Measurements from ENCODE around the gene TMIGD3. TPM values are rescaled to one million over a fixed set of nuclear protein-coding genes. Genes with fewer than 3 reads are reported as not detected.

The TMIGD3 gene
- total RNA-seq, 2 donors from 2014 or later: 4.7 to 20.0 TPM

DNA sequence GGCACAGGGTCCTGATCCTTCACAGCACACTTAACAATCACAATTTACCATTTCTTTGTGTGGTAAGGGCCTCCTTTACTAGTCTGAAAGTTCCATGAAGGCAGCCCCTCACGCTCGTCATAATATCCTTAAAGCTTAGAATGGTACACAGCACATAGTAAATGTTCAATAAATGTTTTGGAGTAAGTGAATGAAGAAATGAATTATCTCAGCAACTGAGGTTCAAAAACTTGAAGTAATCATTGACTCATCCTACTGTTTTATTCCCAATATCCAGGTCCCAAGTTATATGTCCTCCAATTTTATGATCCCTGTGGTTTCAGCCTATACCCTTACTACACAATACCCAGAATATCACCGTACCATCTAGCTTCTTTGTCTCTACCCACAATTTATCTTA is 31.9 kb downstream of the TMIGD3 start:
- DNase-seq (ENCODE audit: low spot score) (no peak), ATAC-seq (ENCODE audit: insufficient number of reproducible peaks, low FRiP score, low read depth) (no peak)
- H3K4me3 ChIP-seq: no peak overlapping the region
- no peak overlapping the region for H3K27ac ChIP-seq
- TF ChIP-seq, protein P1, sequence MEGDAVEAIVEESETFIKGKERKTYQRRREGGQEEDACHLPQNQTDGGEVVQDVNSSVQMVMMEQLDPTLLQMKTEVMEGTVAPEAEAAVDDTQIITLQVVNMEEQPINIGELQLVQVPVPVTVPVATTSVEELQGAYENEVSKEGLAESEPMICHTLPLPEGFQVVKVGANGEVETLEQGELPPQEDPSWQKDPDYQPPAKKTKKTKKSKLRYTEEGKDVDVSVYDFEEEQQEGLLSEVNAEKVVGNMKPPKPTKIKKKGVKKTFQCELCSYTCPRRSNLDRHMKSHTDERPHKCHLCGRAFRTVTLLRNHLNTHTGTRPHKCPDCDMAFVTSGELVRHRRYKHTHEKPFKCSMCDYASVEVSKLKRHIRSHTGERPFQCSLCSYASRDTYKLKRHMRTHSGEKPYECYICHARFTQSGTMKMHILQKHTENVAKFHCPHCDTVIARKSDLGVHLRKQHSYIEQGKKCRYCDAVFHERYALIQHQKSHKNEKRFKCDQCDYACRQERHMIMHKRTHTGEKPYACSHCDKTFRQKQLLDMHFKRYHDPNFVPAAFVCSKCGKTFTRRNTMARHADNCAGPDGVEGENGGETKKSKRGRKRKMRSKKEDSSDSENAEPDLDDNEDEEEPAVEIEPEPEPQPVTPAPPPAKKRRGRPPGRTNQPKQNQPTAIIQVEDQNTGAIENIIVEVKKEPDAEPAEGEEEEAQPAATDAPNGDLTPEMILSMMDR (IDR thresholded peaks at IDR 0.05): no peak
- no peaks in the 10 kb centered on the region for H3K27me3 ChIP-seq (replicated peaks; ENCODE audit: insufficient read depth)
- H3K4me1 ChIP-seq (ENCODE audit: control insufficient read depth in 1 of 2, low read depth in 2 of 2): peaks cover 7% of the 10 kb centered on the region in 2 donors
- H3K9me3 ChIP-seq: no peaks in the 10 kb centered on the region
- no peaks in the 10 kb centered on the region for H3K36me3 ChIP-seq

DNA sequence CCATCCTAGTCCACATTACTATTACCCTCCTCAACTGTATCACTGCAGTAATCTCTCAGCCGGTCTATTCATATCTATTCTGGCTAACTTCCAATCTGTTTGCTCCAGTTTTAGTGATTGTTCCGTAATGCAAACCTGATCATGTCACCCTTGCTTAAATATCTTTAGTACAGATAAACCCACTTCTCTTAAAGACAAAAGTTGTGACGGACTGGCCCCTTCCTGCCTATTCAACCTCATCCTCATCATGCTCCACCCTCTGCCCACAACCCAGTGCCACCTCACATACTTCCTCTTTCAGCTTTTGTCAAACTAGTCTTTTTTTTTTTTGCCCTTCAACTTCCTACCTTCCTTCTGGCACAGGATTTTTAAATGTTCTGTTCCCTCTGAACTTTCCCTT is 32.4 kb downstream of the TMIGD3 start:
- no peaks in the 10 kb centered on the region for H3K27me3 ChIP-seq (replicated peaks; ENCODE audit: insufficient read depth)
- no peak for DNase-seq (ENCODE audit: low spot score)
- ATAC-seq (ENCODE audit: insufficient number of reproducible peaks, low FRiP score, low read depth): no peak
- peaks cover 7% of the 10 kb centered on the region in 2 donors for H3K4me1 ChIP-seq (ENCODE audit: control insufficient read depth in 1 of 2, low read depth in 2 of 2)
- TF ChIP-seq, protein P1 (IDR thresholded peaks at IDR 0.05): no peak
- peak overlapping the region in 1 of 2 donors; percentile 23 for H3K27ac ChIP-seq
- H3K4me3 ChIP-seq: no peak overlapping the region
- H3K9me3 ChIP-seq: no peaks in the 10 kb centered on the region
- no peaks in the 10 kb centered on the region for H3K36me3 ChIP-seq

DNA sequence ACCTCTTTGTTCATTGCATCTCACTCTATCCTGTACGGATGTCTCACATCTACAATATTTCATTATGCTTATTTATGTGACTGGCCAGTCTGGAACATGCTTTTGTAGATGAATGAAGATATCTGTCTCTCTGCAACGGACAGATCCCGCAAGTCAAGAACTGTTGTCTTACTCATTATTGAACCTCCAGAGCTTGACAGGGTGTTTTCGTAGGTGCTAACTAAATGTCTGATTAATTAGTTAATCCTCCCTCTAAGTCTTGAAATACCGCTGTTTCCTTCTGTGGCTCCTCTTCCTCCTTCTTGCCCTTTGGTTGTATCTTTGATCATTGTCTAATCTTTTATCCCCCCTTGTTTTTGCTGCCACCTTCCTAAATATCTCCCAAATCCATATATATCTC is 32.8 kb downstream of the TMIGD3 start:
- no peaks in the 10 kb centered on the region for H3K27me3 ChIP-seq (replicated peaks; ENCODE audit: insufficient read depth)
- H3K36me3 ChIP-seq: no peaks in the 10 kb centered on the region
- TF ChIP-seq, protein P1 (IDR thresholded peaks at IDR 0.05): no peak
- no peak overlapping the region for H3K4me3 ChIP-seq
- no peak for DNase-seq (ENCODE audit: low spot score)
- H3K9me3 ChIP-seq: no peaks in the 10 kb centered on the region
- H3K27ac ChIP-seq: peak overlapping the region in 1 of 2 donors; percentile 23
- ATAC-seq (ENCODE audit: insufficient number of reproducible peaks, low FRiP score, low read depth): no peak
- peaks cover 7% of the 10 kb centered on the region in 2 donors for H3K4me1 ChIP-seq (ENCODE audit: control insufficient read depth in 1 of 2, low read depth in 2 of 2)

DNA sequence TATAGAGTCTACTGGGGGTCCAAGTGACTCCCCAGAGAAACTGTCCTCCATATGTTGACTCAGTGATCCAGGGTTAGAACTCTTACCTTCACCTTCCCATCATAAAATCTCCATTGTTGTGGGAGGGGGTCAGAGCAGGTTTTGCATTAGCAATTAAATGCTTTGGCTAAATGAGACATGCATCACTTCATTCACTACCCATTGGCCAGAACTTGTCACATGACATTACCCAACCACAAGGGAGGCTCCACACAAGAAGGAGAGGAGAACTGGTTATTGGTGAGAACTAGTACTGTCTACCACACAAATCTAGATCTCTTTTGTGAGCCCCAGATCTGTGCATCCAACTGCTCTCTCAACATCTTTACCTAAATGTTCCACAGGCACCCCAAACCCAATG is 33.9 kb downstream of the TMIGD3 start:
- no peak overlapping the region for H3K27ac ChIP-seq
- TF ChIP-seq, protein P1 (IDR thresholded peaks at IDR 0.05): no peak
- H3K4me1 ChIP-seq (ENCODE audit: control insufficient read depth in 1 of 2, low read depth in 2 of 2): peaks cover 6% of the 10 kb centered on the region in 2 donors
- no peak for DNase-seq (ENCODE audit: low spot score)
- no peaks in the 10 kb centered on the region for H3K9me3 ChIP-seq
- no peak overlapping the region for H3K4me3 ChIP-seq
- H3K27me3 ChIP-seq (replicated peaks; ENCODE audit: insufficient read depth): no peaks in the 10 kb centered on the region
- no peak for ATAC-seq (ENCODE audit: insufficient number of reproducible peaks, low FRiP score, low read depth)
- no peaks in the 10 kb centered on the region for H3K36me3 ChIP-seq

DNA sequence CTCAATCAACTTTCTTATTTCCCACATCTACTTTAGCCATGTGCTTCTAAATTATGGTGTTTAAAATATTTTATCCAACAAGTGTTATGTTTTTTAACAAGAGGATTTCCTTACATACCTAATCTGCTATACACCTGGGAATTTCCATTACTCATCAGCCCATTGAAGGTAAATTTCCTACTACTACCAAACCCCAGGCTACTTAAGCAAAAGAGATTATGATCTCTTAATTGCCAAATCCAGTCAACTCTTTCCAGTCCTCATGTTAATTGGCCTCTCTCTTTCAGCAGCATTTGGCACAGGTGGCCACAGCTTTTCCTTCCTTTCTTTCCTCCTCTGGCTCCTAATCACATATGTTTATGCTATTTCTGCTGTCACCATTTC is 34.7 kb downstream of the TMIGD3 start:
- Histone ChIP-seq H3K9me3 (no peaks in the 10 kb centered on the region), H3K4me3 (no peak overlapping the region), H3K27me3 (replicated peaks; ENCODE audit: insufficient read depth) (no peaks in the 10 kb centered on the region), H3K27ac (no peak overlapping the region), H3K4me1 (ENCODE audit: control insufficient read depth in 1 of 2, low read depth in 2 of 2) (no peaks in the 10 kb centered on the region), H3K36me3 (no peaks in the 10 kb centered on the region)
- TF ChIP-seq, protein P1 (IDR thresholded peaks at IDR 0.05): no peak
- ATAC-seq (ENCODE audit: insufficient number of reproducible peaks, low FRiP score, low read depth) (no peak), DNase-seq (ENCODE audit: low spot score) (no peak)
